ENCODE results near the gene PROC. TPM values are rescaled to one million over a fixed set of nuclear protein-coding genes. Genes with fewer than 3 reads are reported as not detected.
A peak's percentile ranks its signal among the peaks of the same experiment; 100 is the strongest.

PROC gene
- total RNA-seq (2021; ENCODE audit: unreplicated experiment) (1.1 TPM), Bru-seq, nascent RNA (percentile 17 among the genes with signal in this experiment), BruChase-seq, experiment 1, labeled RNA remaining after a 2-hour chase (percentile 23 among the genes with signal in this experiment), BruChase-seq, experiment 2, labeled RNA remaining after a 6-hour chase (percentile 24 among the genes with signal in this experiment)
- polyA plus RNA-seq (2012; ENCODE audit: insufficient read length), result 3.0 TPM
- long read RNA-seq, result 0 reads

- H3K36me3 ChIP-seq (ENCODE audit: control insufficient read depth, insufficient read depth, low read length), result no peaks in the 10 kb centered on the region
- ATAC-seq, result no peak
- POLR2A ChIA-PET, result no interaction called here
- in situ Hi-C loops (cut with HindIII; ENCODE audit: low pct_unique_long_range_greater_than_20kb, low sequenced_read_pairs) (loop anchor here (10.0 kb wide), 1 partner anchor 56 kb away; no protein-coding TSS in a partner anchor), intact Hi-C loops (cut with micrococcal nuclease; ENCODE audit: unreplicated experiment) (loop anchor here (5.0 kb wide), 1 partner anchor 86 kb away; no protein-coding TSS in a partner anchor)
- no peak within 1 kb of the TSS for H3K4me3 ChIP-seq (ENCODE audit: low read depth in 2 of 2, low read length in 2 of 2)
- TF ChIP-seq POLR2AphosphoS5 (IDR thresholded peaks at IDR 0.05; ENCODE audit: low read depth, low read length) (no peak), SIN3A (IDR thresholded peaks at IDR 0.05; ENCODE audit: borderline replicate concordance, insufficient read depth, low read depth, low read length) (no peak), TCF7L2 (IDR thresholded peaks at IDR 0.05; ENCODE audit: low read depth, low read length) (no peak)
- peak within 1 kb of the TSS; percentile 60; the same call in 1 of the 2 replicates for H3K27ac ChIP-seq (ENCODE audit: low read length)
- peaks cover 46% of the 10 kb centered on the region for H3K4me1 ChIP-seq (ENCODE audit: control insufficient read depth, insufficient read depth, low read length)
- DNase-seq (ENCODE audit: low read depth, low spot score), result no peak
- no TSS peak for BruUV-seq (replicated peaks)
- H3K9me3 ChIP-seq (ENCODE audit: control insufficient read depth, insufficient read depth, low read depth, low read length), result no peaks in the 10 kb centered on the region
- CTCF ChIA-PET, result no interaction called here
- no peaks in the 10 kb centered on the region for H3K27me3 ChIP-seq (ENCODE audit: control insufficient read depth, insufficient read depth, low read length)
Observed at GRCh38 chr2:127418300-127419111, at the start of gene PROC. Gene PROC, plus strand, starts transcription at chr2:127418427. Its CDS starts 1,516 bp downstream, at chr2:127419943.

- DNase-seq (ENCODE audit: low read depth, low spot score), result no peak
- Histone ChIP-seq H3K27ac (ENCODE audit: low read length) (no peak overlapping the region), H3K36me3 (ENCODE audit: control insufficient read depth, insufficient read depth, low read length) (no peaks in the 10 kb centered on the region), H3K4me3 (ENCODE audit: low read depth in 2 of 2, low read length in 2 of 2) (no peak overlapping the region), H3K27me3 (ENCODE audit: control insufficient read depth, insufficient read depth, low read length) (no peaks in the 10 kb centered on the region), H3K4me1 (ENCODE audit: control insufficient read depth, insufficient read depth, low read length) (peaks cover 12% of the 10 kb centered on the region), H3K9me3 (ENCODE audit: control insufficient read depth, insufficient read depth, low read depth, low read length) (no peaks in the 10 kb centered on the region)
- in situ Hi-C loops (cut with HindIII; ENCODE audit: low pct_unique_long_range_greater_than_20kb, low sequenced_read_pairs), result no loop called here
- ATAC-seq, result no peak
- ChIA-PET POLR2A (no interaction called here), CTCF (interaction anchor here (1.0 kb wide), 1 partner anchor 68 kb away, joined by 3 read pairs; no protein-coding TSS in a partner anchor)
- BruUV-seq (replicated peaks), result no TSS peak
- no peak for TF ChIP-seq POLR2AphosphoS5 (IDR thresholded peaks at IDR 0.05; ENCODE audit: low read depth, low read length)
- no peak for TF ChIP-seq REST (IDR thresholded peaks at IDR 0.05; ENCODE audit: insufficient read depth in 1 of 2, low read depth in 2 of 2, low read length in 1 of 2)
- no peak for TF ChIP-seq SIN3A (IDR thresholded peaks at IDR 0.05; ENCODE audit: borderline replicate concordance, insufficient read depth, low read depth, low read length)
- TF ChIP-seq CTCF (IDR thresholded peaks at IDR 0.05), result no peak
- no peak for TF ChIP-seq TCF7L2 (IDR thresholded peaks at IDR 0.05; ENCODE audit: low read depth, low read length)
- intact Hi-C loops (cut with micrococcal nuclease; ENCODE audit: unreplicated experiment), result no loop called here
Observed at GRCh38 chr2:127370010-127370409, 48.2 kb upstream of the PROC start.

Measured in Panc1 (cell line).